ENCODE measurements around the gene PC.
A peak's percentile ranks its signal among the peaks of the same experiment; 100 is the strongest.
"Not testable (repeated sequence)": the region's sequence is repeated elsewhere in the genome, so short reads cannot be mapped to it uniquely, and the experiment has no call there.

The PC gene

GRCh38 chr11:66962247-66962646 is 4.1 kb upstream of the PC start:
- ChIA-PET CTCF (no interaction called here), POLR2A (no interaction called here)
- DNase-seq (ENCODE audit: low read depth, low spot score): no peak
- no peak overlapping the region for H3K4me3 ChIP-seq (ENCODE audit: low read depth, low read length)
- no peak for TF ChIP-seq CTCF (IDR thresholded peaks at IDR 0.05; ENCODE audit: insufficient read depth, low read length, missing control alignments)

GRCh38 chr11:66961691-66962213 is 3.6 kb upstream of the PC start:
- POLR2A ChIA-PET; DNase-seq (ENCODE audit: low read depth, low spot score); H3K4me3 ChIP-seq (ENCODE audit: low read depth, low read length); CTCF ChIA-PET: not testable (repeated sequence)

GRCh38 chr11:66958956-66959274 is 732 bp upstream of the PC start:
- H3K4me3 ChIP-seq (ENCODE audit: low read depth, low read length): peak overlapping the region; percentile 50
- CTCF ChIA-PET: interaction anchor here (1.2 to 1.5 kb wide), 2 partner anchors 10 to 17 kb away, joined by 4 to 7 read pairs; partner anchors contain the start of gene C11orf86

GRCh38 chr11:66957971-66958231 is 282 bp downstream of the PC start:
- TF ChIP-seq CTCF (IDR thresholded peaks at IDR 0.05; ENCODE audit: insufficient read depth, low read length, missing control alignments): no peak
- DNase-seq (ENCODE audit: low read depth, low spot score): no peak
- CTCF ChIA-PET: interaction anchor here (1.3 kb wide), 1 partner anchor 8 kb away, joined by 5 read pairs; no protein-coding TSS in a partner anchor
- H3K4me3 ChIP-seq (ENCODE audit: low read depth, low read length): peak overlapping the region; percentile 75
- POLR2A ChIA-PET: interaction anchor here (0.7 to 1.6 kb wide), 2 partner anchors 13 to 222 kb away, joined by 3 to 5 read pairs; no protein-coding TSS in a partner anchor

More at GRCh38 chr11:66958956-66959274, 732 bp upstream of the PC start:
- DNase-seq (ENCODE audit: low read depth, low spot score): no peak
- no peak for TF ChIP-seq CTCF (IDR thresholded peaks at IDR 0.05; ENCODE audit: insufficient read depth, low read length, missing control alignments)
- POLR2A ChIA-PET: interaction anchor here (0.6 to 1.0 kb wide), 3 partner anchors 9 to 1935 kb away, joined by 3 to 5 read pairs (median 3); no protein-coding TSS in a partner anchor

GRCh38 chr11:66956689-66957290 is 1.4 kb downstream of the PC start:
- peak overlapping the region; percentile 75 for H3K4me3 ChIP-seq (ENCODE audit: low read depth, low read length)
- TF ChIP-seq CTCF (IDR thresholded peaks at IDR 0.05; ENCODE audit: insufficient read depth, low read length, missing control alignments): peak; percentile 49
- POLR2A ChIA-PET: interaction anchor here (1.6 kb wide), 1 partner anchor 14 kb away, joined by 5 read pairs; no protein-coding TSS in a partner anchor
- CTCF ChIA-PET: interaction anchor here (1.3 kb wide), 1 partner anchor 9 kb away, joined by 5 read pairs; no protein-coding TSS in a partner anchor
- DNase-seq (ENCODE audit: low read depth, low spot score): no peak

GRCh38 chr11:66953081-66953833 is 4.9 kb downstream of the PC start:
- H3K4me3 ChIP-seq (ENCODE audit: low read depth, low read length): no peak overlapping the region
- TF ChIP-seq CTCF (IDR thresholded peaks at IDR 0.05; ENCODE audit: insufficient read depth, low read length, missing control alignments): no peak
- DNase-seq (ENCODE audit: low read depth, low spot score): no peak
- ChIA-PET POLR2A (no interaction called here), CTCF (no interaction called here)
